Lower leg skin (tissue), 4 donors: Measurements from ENCODE around the gene USP43. TPM values are rescaled to one million over a fixed set of nuclear protein-coding genes. Genes with fewer than 3 reads are reported as not detected.

Experiments
- DNase-seq, 2 donors: peaks; one replicate each; pipeline ENCODE4 v3.0.0-alpha.2; 2019; ENCODE audit warnings: low spot score in 2 of 2
- H3K4me3 ChIP-seq: fragments of 200-600 bp; sonication (generic); 2 replicates; pipeline ENCODE4 v1.5.1; 2017; ENCODE audit warnings: mild to moderate bottlenecking, low read depth; ENCODE audit not compliant: poor library complexity, severe bottlenecking
- CTCF ChIP-seq, 3 donors: fragments of 450-650 bp; IDR thresholded peaks; one replicate each; pipeline ENCODE4 v1.5.1; 2016; ENCODE audit warnings: antibody characterized with exemption in 3 of 3, mild to moderate bottlenecking in 3 of 3, moderate library complexity in 2 of 3
- POLR2A ChIP-seq, 2 donors: fragments of 450-650 bp; IDR thresholded peaks; one replicate each; pipeline ENCODE4 v1.6.1; 2016 to 2017; ENCODE audit warnings: antibody characterized with exemption in 2 of 2, mild to moderate bottlenecking in 1 of 2, moderate library complexity in 1 of 2
- WGBS, 2 donors: methylation state at CpG; one replicate each; pipeline ENCODE4 v1.1.5; 2018; 5-methylcytosine and 5-hydroxymethylcytosine counted together
- intact Hi-C: fragments of 100-400 bp; cut with DNase I; formaldehyde crosslinking; loops from one replicate; pipeline ENCODE4 v1.15.0; 2023; ENCODE audit warnings: low total_unique reads
- total RNA-seq, 4 donors: library from RNA; depleted of rRNA; stranded (reverse); fragments of >200 nt; gene quantifications; one replicate each; pipeline ENCODE4 v1.1.0, GENCODE V29; 2016

Gene USP43
- total RNA-seq, 4 donors from 2014 or later: 4.4 to 6.5 (median 4.4) TPM

GRCh38 chr17:9696279-9697044, 51.1 kb downstream of the USP43 start:
- DNase-seq: no peak
- TF ChIP-seq CTCF (IDR thresholded peaks at IDR 0.05) (no peak), POLR2A (IDR thresholded peaks at IDR 0.05) (no peak)
- intact Hi-C loops: no loop called here
- 92 to 95% methylated on average over 12 of the region's 12 CpGs for WGBS, 2 donors
- no peak overlapping the region for H3K4me3 ChIP-seq

- intact Hi-C loops: no loop called here
- DNase-seq: no peak
- WGBS, 2 donors: 89 to 94% methylated on average over 7 of the region's 7 CpGs
- no peak overlapping the region for H3K4me3 ChIP-seq
- TF ChIP-seq CTCF (IDR thresholded peaks at IDR 0.05) (no peak), POLR2A (IDR thresholded peaks at IDR 0.05) (no peak)
These were observed 54.8 kb downstream of the USP43 start for GRCh38 chr17:9700136-9700535.

- no peak for DNase-seq
- 85 to 86% methylated on average over 17 to 20 of the region's 20 CpGs for WGBS, 2 donors
- no peak overlapping the region for H3K4me3 ChIP-seq
- TF ChIP-seq CTCF (IDR thresholded peaks at IDR 0.05) (no peak), POLR2A (IDR thresholded peaks at IDR 0.05) (no peak)
- intact Hi-C loops: no loop called here
These were observed 55.6 kb downstream of the USP43 start for GRCh38 chr17:9700754-9701476.

- TF ChIP-seq POLR2A (IDR thresholded peaks at IDR 0.05) (no peak), CTCF (IDR thresholded peaks at IDR 0.05) (no peak)
- 91 to 92% methylated on average over 9 of the region's 9 CpGs for WGBS, 2 donors
- no peak for DNase-seq
- H3K4me3 ChIP-seq: no peak overlapping the region
- intact Hi-C loops: no loop called here
These were observed 57.2 kb downstream of the USP43 start for GRCh38 chr17:9702482-9702881.

- intact Hi-C loops: no loop called here
- 80 to 87% methylated on average over 15 of the region's 15 CpGs for WGBS, 2 donors
- H3K4me3 ChIP-seq: no peak overlapping the region
- TF ChIP-seq CTCF (IDR thresholded peaks at IDR 0.05): no peak
- TF ChIP-seq POLR2A (IDR thresholded peaks at IDR 0.05): no peak
- no peak for DNase-seq
These were observed 57.8 kb downstream of the USP43 start for GRCh38 chr17:9702914-9703780.
